ENCODE results near the gene AMER3. TPM values are rescaled to one million over a fixed set of nuclear protein-coding genes. Genes with fewer than 3 reads are reported as not detected.

The AMER3 gene
- total RNA-seq, 2 donors from 2014 or later, result not detected

DNA sequence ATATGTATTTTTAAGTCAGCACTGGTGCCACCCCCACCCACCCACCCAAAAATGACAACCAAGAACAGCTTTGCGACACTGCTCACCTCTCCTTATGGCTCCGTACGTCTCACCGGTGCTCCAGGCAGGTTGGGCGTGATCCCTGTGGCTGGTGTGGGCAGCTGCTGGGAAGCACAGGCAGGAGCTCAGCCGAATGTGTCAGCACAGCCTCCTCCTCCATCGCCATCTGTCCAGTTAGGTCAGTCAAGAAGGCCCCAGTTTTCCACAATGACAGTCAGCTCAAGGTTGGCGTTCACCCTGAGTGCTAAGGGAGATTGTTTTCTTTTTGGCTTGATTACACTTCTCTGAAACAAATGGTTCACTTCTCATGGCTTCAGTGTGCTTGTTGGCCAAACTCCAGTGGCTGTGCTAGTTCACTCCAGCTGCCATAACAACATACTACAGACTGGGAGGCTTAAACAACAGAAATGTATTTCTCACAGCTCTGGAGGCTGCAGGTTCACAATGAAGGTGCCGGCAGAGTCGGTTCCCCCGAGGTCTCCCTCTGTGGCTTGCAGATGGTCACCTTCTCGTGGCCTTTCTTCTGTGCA is 30.2 kb downstream of the AMER3 start:
- Mint-ChIP-seq H3K4me1 (ENCODE audit: low read depth in 2 of 2) (no peaks in the 10 kb centered on the region), H3K36me3 (no peaks in the 10 kb centered on the region), H3K27me3 (peaks cover 2 to 6% of the 10 kb centered on the region in 2 donors), H3K9me3 (no peaks in the 10 kb centered on the region), H3K27ac (no peak overlapping the region), H3K4me3 (no peak overlapping the region)
- DNase-seq (ENCODE audit: low spot score) (no peak), ATAC-seq (no peak)

DNA sequence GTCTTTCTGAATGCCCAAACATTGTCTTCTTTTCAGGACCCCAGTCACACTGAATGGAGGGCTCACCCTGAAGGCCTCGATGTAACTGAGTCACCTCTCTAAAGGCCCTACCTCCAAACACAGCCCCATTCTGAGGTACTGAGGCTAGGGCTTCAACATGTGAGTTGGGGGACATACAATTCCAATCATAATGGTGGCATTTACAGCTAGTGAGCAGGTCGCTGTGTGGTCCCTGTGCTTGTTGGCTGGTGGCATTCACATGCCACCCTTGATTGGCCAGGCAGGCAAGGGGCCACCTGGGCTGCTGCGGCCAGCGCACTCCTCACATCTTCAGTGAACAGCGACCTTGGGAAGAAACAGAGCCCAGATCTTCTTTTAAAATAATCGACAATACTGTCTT is 30.7 kb downstream of the AMER3 start:
- H3K4me3 Mint-ChIP-seq, result no peak overlapping the region
- H3K4me1 Mint-ChIP-seq (ENCODE audit: low read depth in 2 of 2), result no peaks in the 10 kb centered on the region
- peaks cover 0 to 4% of the 10 kb centered on the region in 2 donors for H3K27me3 Mint-ChIP-seq
- ATAC-seq (no peak), DNase-seq (ENCODE audit: low spot score) (no peak)
- H3K27ac Mint-ChIP-seq, result no peak overlapping the region
- H3K9me3 Mint-ChIP-seq, result no peaks in the 10 kb centered on the region
- no peaks in the 10 kb centered on the region for H3K36me3 Mint-ChIP-seq

DNA sequence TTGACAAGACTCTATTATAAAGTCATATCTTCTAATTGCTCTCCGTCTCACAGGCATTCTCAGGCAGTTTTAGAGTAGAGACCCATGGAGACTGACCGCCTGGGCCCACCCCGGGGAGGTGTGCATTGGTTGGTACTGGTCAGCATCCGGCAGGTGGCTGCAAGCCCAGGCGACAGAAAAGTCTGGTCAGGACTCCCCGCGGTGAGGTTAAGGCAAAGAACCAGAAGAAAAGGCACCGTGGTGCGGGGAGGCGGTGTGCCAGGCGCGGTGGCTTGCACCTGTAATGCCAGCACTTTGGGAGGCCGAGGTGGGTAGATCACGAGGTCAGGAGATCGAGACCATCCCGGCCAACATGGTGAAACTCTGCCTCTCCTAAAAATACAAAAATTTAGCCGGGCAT is 32.5 kb downstream of the AMER3 start:
- H3K4me1 Mint-ChIP-seq (ENCODE audit: low read depth in 2 of 2), result peaks cover 0 to 3% of the 10 kb centered on the region in 2 donors
- H3K27ac Mint-ChIP-seq, result no peak overlapping the region
- peaks cover 0 to 3% of the 10 kb centered on the region in 2 donors for H3K27me3 Mint-ChIP-seq
- no peak overlapping the region for H3K4me3 Mint-ChIP-seq
- ATAC-seq, result no peak
- no peaks in the 10 kb centered on the region for H3K36me3 Mint-ChIP-seq
- H3K9me3 Mint-ChIP-seq, result no peaks in the 10 kb centered on the region
- DNase-seq (ENCODE audit: low spot score), result no peak

DNA sequence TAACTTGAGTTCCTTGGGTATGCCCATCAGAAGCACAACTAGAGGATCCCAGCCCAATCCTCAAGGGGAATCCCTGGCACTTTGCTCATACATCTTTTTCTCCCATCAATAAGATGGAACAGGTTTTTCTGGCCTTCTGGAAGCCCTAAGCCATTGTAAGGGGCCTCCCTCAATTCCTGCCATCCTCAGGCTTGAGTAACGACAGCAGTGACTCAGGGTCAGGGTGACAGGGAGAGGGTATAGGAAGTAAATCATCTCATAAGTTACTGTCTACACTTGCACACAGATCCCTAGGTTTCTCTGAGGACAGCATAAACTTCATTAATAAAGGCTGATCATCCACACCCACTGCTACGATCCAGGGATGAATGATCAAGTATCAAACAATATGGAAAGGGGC is 35.0 kb downstream of the AMER3 start:
- no peak overlapping the region for H3K4me3 Mint-ChIP-seq
- no peaks in the 10 kb centered on the region for H3K36me3 Mint-ChIP-seq
- DNase-seq (ENCODE audit: low spot score), result no peak
- peaks cover 16 to 23% of the 10 kb centered on the region in 2 donors for H3K4me1 Mint-ChIP-seq (ENCODE audit: low read depth in 2 of 2)
- H3K27me3 Mint-ChIP-seq, result no peaks in the 10 kb centered on the region
- no peaks in the 10 kb centered on the region for H3K9me3 Mint-ChIP-seq
- ATAC-seq, result no peak
- H3K27ac Mint-ChIP-seq, result no peak overlapping the region

DNA sequence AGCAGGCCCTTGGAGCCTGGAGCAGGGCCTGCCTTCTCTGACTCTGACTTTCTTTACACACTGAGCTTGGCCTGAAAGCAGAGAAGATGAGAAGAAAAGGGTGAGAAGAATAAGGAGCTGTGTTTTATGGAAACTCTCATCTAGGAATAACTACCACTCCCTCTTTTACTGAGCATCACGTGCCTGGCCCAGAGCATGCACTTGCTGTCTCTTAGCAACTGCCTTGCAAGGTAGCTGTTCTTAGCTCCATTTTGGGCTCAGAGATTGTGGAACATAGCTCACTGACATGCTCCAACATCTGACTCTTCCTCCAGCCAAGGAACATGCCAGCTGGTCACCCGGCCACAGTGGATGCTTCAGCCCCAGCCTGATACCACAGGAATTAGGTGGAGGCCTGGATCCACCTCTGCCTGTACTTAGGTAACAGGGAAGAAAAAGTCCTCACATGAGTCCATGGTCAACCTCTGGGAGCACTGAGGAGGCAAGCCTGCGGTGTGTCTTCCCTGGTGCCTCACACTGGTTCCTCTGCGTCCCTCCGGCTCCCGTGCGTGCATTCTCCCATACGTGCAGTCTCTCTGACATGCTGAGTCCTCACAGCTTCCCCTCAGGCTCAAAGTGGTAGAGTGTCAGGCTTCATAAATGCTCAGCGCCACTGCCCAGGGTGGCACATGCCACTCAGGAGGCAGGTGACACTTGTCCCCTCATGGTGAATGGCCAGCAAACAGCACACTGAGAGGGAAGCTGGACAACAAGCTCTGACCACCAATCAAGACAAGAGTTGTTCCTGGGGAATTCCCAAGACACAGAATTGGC is 35.7 kb downstream of the AMER3 start:
- Mint-ChIP-seq H3K36me3 (no peaks in the 10 kb centered on the region), H3K27ac (no peak overlapping the region)
- ATAC-seq, result no peak

DNA sequence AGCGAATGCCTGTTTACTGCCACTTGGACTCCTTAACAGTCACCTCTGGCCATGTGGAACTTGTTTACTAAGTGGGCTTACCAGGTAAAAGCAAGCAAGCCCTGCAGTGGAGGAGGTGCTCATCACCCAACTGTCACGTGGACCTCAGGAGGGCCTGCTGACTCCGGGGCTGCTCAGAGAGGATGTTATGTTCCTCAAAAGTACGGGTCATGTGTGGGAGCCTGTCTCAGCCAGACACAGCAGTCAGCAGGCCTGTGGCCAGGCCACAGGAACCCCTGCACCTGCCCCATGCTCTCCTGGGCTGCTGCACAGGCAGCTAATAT is 36.2 kb downstream of the AMER3 start:
- no peak for ATAC-seq
- H3K36me3 Mint-ChIP-seq, result no peaks in the 10 kb centered on the region
- no peak for DNase-seq (ENCODE audit: low spot score)
- H3K4me1 Mint-ChIP-seq (ENCODE audit: low read depth in 2 of 2), result peaks cover 28 to 36% of the 10 kb centered on the region in 2 donors
- H3K4me3 Mint-ChIP-seq, result no peak overlapping the region
- H3K27ac Mint-ChIP-seq, result no peak overlapping the region
- H3K27me3 Mint-ChIP-seq, result no peaks in the 10 kb centered on the region
- H3K9me3 Mint-ChIP-seq, result no peaks in the 10 kb centered on the region

More for the DNA sequence above, 35.7 kb downstream of the AMER3 start:
- Mint-ChIP-seq H3K4me3 (no peak overlapping the region), H3K9me3 (no peaks in the 10 kb centered on the region), H3K4me1 (ENCODE audit: low read depth in 2 of 2) (peaks cover 23 to 30% of the 10 kb centered on the region in 2 donors), H3K27me3 (no peaks in the 10 kb centered on the region)
- DNase-seq (ENCODE audit: low spot score), result no peak

DNA sequence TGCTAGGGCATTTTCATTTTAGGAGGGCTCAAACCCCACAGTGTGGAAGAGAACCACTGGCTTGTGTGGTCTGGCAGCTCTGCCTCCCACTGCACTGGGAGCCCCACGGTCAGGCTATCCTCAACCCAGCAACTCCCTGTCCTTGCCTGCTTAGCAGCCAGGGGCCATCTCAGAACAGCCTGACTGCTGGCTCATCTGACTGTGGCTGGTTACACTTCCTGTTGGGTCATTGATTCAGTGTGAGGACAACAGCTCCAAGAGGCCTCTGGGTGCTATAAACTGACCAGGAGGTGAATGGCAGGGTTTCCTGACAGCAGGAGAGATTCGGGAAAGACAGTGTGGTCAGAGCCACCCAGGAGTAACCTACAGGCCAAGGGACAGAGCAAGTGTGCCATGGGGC is 40.1 kb downstream of the AMER3 start:
- H3K4me3 Mint-ChIP-seq, result peak overlapping the region; percentile 84
- H3K27me3 Mint-ChIP-seq, result no peaks in the 10 kb centered on the region
- DNase-seq (ENCODE audit: low spot score), result no peak
- peaks cover 36 to 37% of the 10 kb centered on the region in 2 donors for H3K4me1 Mint-ChIP-seq (ENCODE audit: low read depth in 2 of 2)
- H3K36me3 Mint-ChIP-seq, result no peaks in the 10 kb centered on the region
- peak overlapping the region; percentile 79 to 87 for H3K27ac Mint-ChIP-seq
- no peaks in the 10 kb centered on the region for H3K9me3 Mint-ChIP-seq
- ATAC-seq, result no peak

DNA sequence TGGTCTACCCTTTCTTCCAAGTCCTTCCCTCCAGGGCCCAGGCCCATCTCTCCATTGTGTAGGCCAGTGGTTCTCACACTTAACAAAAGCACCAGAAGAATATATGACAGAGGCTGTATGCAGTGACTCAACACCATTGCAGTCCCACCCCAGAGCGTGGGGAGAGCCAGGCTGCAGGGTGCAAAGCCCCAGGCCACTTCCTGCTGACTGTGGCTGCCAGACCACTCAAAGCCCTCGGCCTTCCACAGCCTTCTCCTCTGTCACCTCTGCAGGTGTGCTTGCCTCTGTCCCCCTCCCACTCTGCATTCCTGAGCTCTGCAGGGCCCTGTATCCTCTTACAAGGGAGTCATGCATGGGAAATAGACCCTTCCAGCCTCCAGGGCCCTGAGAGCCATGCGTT is 41.0 kb downstream of the AMER3 start:
- ATAC-seq, result peak; percentile 75 to 78
- Mint-ChIP-seq H3K4me3 (peak overlapping the region; percentile 84), H3K4me1 (ENCODE audit: low read depth in 2 of 2) (peaks cover 36 to 37% of the 10 kb centered on the region in 2 donors), H3K27ac (peak overlapping the region; percentile 79 to 87), H3K36me3 (no peaks in the 10 kb centered on the region), H3K27me3 (no peaks in the 10 kb centered on the region), H3K9me3 (no peaks in the 10 kb centered on the region)
- peak; percentile 92 for DNase-seq (ENCODE audit: low spot score)

DNA sequence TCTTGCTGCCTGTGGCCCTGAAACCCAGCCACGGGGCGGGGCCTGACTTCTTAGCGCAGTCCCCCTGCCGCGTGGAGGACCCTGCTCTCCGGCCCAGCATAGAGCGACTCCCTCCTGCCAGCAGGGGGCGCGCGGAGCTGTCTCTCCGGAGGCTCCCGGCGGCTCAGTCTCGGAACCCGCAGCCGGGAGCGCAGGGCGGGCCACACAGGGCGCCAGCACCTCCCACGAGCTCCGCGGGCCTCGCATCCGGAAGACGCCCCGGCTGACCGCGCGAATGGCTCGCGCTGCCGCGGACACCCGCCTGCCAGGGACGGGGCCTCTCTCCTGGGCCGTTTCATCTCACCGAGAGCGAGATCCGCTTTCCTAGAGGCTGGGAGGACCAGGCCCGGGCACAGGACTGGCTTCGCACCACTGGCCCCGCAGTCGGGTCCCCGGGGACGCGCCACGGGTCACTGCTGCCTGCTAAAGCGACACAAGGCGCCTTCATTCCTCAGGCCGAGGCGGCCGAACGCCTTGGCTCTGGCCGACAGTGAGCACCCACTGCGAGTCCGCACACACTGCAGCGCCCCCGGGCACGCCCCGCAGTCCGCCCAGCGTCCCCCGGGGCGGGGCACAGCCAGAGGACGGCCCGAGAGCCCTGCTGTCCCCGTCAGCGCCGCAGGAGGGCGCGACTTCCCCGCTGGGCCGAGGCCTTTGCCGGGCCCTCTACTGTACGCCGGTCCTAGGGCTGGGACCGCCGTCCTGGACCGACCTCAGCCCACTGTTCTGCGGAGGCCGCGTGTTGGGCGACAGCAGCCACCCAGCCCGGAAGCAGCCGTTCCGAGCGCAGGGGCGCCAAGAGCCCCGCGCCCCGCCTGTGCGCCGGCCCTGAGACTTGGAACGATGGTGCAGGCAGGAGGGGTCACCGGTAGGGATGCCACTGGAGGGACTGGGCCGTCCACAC is 42.4 kb downstream of the AMER3 start:
- H3K27me3 Mint-ChIP-seq, result no peaks in the 10 kb centered on the region
- H3K36me3 Mint-ChIP-seq, result no peaks in the 10 kb centered on the region
- peak overlapping the region; percentile 63 for H3K4me3 Mint-ChIP-seq
- peak overlapping the region; percentile 79 to 87 for H3K27ac Mint-ChIP-seq
- ATAC-seq (peak; percentile 89 to 92), DNase-seq (ENCODE audit: low spot score) (peak; percentile 95)
- peaks cover 33 to 37% of the 10 kb centered on the region in 2 donors for H3K4me1 Mint-ChIP-seq (ENCODE audit: low read depth in 2 of 2)
- no peaks in the 10 kb centered on the region for H3K9me3 Mint-ChIP-seq

DNA sequence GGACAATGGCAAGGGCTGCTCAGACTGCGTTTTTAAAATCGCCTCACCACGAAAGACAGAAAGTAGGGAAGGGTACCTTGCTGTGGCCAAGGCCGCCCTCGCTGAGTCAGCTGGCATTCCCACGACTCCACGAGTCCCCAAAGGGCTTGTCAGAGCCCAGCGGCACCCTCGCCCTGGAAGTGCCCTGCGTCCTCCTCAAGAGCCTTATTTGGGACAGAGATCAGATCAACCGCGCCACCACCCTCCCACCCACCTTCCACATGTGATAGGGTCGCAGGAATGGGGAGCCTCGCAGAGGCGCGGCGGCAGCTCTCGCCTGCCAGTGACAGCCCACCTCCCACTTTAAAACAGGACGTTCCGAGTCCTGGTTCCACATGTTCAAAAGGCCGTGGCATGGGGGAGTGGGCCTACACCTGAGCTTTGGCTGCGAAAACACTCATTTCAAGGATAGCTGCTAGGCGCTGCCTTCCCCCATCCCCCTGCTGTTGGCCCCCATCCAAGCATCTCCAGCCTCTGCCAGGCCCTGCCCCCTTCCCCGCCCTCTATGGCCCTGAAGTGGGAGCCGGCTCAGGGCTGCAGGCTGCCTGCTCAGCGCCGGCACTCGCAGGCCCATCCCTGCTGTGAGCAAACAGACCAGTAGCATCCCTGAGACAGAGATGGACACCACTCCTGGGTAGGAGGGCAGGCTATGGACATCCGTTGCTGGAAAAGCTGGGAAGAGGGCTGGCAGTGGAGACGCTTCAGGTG is 43.3 kb downstream of the AMER3 start:
- H3K27me3 Mint-ChIP-seq, result no peaks in the 10 kb centered on the region
- ATAC-seq (no peak), DNase-seq (ENCODE audit: low spot score) (no peak)
- H3K4me1 Mint-ChIP-seq (ENCODE audit: low read depth in 2 of 2), result peaks cover 27 to 29% of the 10 kb centered on the region in 2 donors
- H3K36me3 Mint-ChIP-seq, result no peaks in the 10 kb centered on the region
- no peak overlapping the region for H3K27ac Mint-ChIP-seq
- H3K4me3 Mint-ChIP-seq, result peak overlapping the region; percentile 63
- H3K9me3 Mint-ChIP-seq, result no peaks in the 10 kb centered on the region

DNA sequence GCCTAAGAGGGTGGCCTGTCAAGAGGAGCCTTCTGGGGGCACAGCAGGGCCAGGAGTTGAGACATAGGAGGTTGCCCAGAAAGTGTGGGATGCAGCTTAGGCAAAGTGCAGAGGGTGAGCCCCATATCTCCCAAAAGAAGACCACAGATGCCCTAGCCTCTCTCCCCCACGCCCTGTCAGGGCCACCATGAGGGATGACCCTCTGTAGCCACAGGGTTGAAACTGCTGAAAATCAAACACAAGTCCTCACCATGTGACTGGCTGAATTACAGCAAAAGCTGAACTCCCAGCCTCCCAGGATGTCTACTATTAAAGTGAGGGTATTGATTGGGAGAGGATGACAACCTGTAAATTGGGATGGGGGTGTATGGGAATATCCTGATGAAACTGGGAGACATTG is 44.0 kb downstream of the AMER3 start:
- no peak overlapping the region for H3K4me3 Mint-ChIP-seq
- no peaks in the 10 kb centered on the region for H3K9me3 Mint-ChIP-seq
- H3K36me3 Mint-ChIP-seq, result no peaks in the 10 kb centered on the region
- ATAC-seq (no peak), DNase-seq (ENCODE audit: low spot score) (no peak)
- no peaks in the 10 kb centered on the region for H3K27me3 Mint-ChIP-seq
- peaks cover 24 to 26% of the 10 kb centered on the region in 2 donors for H3K4me1 Mint-ChIP-seq (ENCODE audit: low read depth in 2 of 2)
- no peak overlapping the region for H3K27ac Mint-ChIP-seq

DNA sequence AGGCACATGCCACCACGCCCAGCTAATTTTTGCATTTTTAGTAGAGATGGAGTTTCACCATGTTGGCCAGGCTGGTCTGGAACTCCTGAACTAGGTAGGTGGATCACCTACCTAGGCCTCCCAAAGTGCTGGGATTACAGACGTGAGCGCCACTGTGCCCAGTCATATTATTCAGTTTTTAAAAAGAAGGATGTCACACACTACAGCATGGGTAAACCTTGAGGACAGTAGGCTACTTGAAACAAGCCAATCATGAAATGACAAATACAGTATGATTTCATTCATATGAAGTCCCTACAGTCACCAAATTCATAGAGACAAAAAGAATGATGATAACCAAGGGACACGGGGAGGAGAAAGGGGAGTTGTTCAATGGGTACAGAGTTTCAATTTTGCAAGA is 50.3 kb downstream of the AMER3 start:
- Mint-ChIP-seq H3K4me1 (ENCODE audit: low read depth in 2 of 2) (peaks cover 8 to 9% of the 10 kb centered on the region in 2 donors), H3K9me3 (no peaks in the 10 kb centered on the region), H3K4me3 (no peak overlapping the region), H3K27me3 (peaks cover 0 to 12% of the 10 kb centered on the region in 2 donors), H3K27ac (peak overlapping the region in 1 of 2 donors; percentile 40), H3K36me3 (no peaks in the 10 kb centered on the region)
- no peak for ATAC-seq
- no peak for DNase-seq (ENCODE audit: low spot score)

DNA sequence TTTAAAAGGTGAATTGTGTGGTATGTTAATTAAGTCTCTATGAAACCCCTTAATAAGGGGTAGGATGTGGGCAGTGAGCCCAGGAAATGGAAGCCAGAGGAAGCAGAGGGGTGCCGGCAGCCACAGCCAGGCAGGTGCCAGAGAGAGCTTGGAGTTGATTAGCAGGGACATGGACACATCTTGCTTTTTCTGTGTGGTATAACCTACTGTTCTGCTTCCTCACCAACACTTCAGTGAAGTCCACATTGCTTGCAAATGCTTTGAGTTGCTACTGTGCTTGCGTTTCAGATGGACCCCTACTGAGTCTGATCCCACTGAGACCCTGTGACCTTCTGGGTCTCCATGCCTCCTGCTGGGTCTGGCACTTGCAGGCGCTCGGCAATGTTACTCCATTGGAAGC is 51.0 kb downstream of the AMER3 start:
- DNase-seq (ENCODE audit: low spot score), result no peak
- Mint-ChIP-seq H3K4me1 (ENCODE audit: low read depth in 2 of 2) (peaks cover 8 to 9% of the 10 kb centered on the region in 2 donors), H3K27me3 (peaks cover 0 to 13% of the 10 kb centered on the region in 2 donors), H3K27ac (no peak overlapping the region), H3K4me3 (no peak overlapping the region), H3K9me3 (no peaks in the 10 kb centered on the region), H3K36me3 (no peaks in the 10 kb centered on the region)
- ATAC-seq, result no peak
